Measurements from ENCODE around the gene NPC1L1.
A peak's percentile ranks its signal among the peaks of the same experiment; 100 is the strongest.

Gene NPC1L1

DNA sequence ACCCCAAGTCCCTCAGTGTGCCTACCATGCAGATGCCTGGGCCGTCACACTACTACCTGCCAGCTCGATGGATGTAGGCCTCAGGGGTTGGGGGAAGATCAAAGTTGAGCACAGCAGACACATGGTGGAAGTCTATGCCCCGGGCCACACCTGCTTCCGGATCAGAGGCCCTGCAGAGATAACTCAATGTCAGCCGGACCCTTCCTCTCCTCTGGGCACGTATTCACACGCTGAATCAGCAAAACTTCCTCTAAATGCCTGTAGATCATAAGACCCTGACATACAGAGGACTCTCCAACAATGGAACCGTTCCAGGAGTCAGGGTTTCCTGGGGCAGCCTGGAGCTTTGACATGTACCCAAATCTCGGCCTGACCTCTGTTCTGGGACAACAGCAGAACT, 28.8 kb upstream of the NPC1L1 start:
- no peak for DNase-seq (ENCODE audit: insufficient read length, low spot score)
- no peak for FAIRE-seq
- TF ChIP-seq CTCF (IDR thresholded peaks at IDR 0.05; ENCODE audit: insufficient read depth, missing control alignments), result no peak

GRCh38 chr7:44568771-44569560, 27.8 kb upstream of the NPC1L1 start:
- DNase-seq (ENCODE audit: insufficient read length, low spot score) (no peak), FAIRE-seq (no peak)
- no peak for TF ChIP-seq CTCF (IDR thresholded peaks at IDR 0.05; ENCODE audit: insufficient read depth, missing control alignments)

DNA sequence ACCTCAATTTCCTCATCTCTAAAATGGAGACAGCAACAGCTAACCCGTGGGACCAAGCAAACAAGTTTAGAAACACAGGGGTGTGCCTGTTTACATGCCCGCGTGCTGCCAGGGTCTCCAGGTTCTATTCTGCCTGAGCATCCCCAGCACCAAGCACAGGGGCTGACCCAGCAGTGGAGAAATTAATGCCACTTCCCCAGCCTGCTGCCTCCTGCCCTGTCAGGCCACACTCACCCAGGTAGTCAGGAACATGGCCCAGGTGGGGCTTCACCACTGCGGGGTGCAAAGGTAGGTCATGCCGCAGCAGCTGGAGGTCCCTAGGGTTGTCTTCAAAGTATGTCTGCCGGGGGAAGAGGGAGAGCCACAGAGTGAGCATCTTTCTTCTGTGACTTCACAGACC, 26.8 kb upstream of the NPC1L1 start:
- no peak for FAIRE-seq
- TF ChIP-seq CTCF (IDR thresholded peaks at IDR 0.05; ENCODE audit: insufficient read depth, missing control alignments), result no peak
- no peak for DNase-seq (ENCODE audit: insufficient read length, low spot score)

DNA sequence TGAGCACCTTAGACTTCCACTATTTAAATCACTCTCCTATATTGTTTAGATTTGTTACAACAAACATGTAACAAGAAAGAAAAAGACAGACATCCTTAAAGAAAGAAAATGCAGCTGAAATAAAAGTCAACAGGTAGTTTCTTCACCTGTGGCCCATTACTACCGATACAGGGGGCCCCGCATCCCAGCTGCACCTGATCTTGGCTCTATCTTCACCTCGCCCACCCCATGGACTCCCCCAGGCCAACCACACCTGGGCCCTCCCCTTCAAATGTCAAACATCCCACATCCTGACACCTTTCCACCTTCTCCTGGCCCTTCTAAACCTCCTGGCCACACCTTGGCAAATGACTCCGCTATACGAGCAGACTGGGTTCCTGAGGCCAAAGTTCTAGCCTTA, 25.6 kb upstream of the NPC1L1 start:
- DNase-seq (ENCODE audit: insufficient read length, low spot score), result no peak
- no peak for TF ChIP-seq CTCF (IDR thresholded peaks at IDR 0.05; ENCODE audit: insufficient read depth, missing control alignments)
- no peak for FAIRE-seq

- FAIRE-seq (no peak), DNase-seq (ENCODE audit: insufficient read length, low spot score) (no peak)
- TF ChIP-seq CTCF (IDR thresholded peaks at IDR 0.05; ENCODE audit: insufficient read depth, missing control alignments), result no peak
Observed at GRCh38 chr7:44565795-44566559, 24.8 kb upstream of the NPC1L1 start.

DNA sequence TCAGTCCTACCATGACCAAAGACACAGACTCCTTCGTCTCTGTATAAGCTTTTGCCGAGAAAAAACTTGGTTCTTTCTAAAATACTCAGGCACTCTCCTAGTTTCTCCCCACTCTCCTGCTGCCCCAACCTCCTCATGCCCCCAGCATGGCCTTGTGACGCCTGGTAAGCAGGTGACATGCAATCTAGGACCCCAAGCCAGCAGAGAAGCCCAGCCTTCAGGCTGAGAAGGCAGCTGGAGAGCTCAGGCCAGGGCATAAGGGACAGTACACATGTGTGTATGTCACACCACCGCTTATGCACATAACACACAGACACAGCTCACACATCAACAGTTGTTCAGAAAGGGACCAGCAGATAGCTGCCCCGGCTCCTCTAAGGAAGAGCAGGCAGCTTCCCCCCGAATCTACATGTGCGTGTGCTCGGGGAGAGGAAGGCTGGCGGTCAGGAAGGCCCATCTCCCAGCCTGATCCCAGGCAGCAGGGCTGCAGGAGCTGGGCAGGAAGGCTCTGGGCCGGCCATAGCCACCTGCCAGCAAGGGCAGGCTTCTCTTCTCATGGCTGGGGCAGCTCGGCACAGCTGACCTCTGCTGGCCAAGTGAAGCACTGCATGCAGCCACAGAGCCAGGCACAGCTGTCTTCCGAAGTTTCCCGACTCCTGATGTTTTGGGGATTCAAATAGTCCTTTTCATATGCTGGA, 24.1 kb upstream of the NPC1L1 start:
- TF ChIP-seq CTCF (IDR thresholded peaks at IDR 0.05; ENCODE audit: insufficient read depth, missing control alignments), result peak; percentile 81
- FAIRE-seq (no peak), DNase-seq (ENCODE audit: insufficient read length, low spot score) (peak; percentile 58)
